NCI-H2227 treated with DMSO at 0.1 percent for 48 hours (cell line): ENCODE data around the gene IQGAP1.
A peak's percentile ranks its signal among the peaks of the same experiment; 100 is the strongest.
"Not testable (repeated sequence)": the region's sequence is repeated elsewhere in the genome, so short reads cannot be mapped to it uniquely, and the experiment has no call there.

Source experiments
- DNase-seq: peaks from one replicate; lab custom pipeline; 2025; lab: John Stamatoyannopoulos, UW

IQGAP1 gene, protein sequence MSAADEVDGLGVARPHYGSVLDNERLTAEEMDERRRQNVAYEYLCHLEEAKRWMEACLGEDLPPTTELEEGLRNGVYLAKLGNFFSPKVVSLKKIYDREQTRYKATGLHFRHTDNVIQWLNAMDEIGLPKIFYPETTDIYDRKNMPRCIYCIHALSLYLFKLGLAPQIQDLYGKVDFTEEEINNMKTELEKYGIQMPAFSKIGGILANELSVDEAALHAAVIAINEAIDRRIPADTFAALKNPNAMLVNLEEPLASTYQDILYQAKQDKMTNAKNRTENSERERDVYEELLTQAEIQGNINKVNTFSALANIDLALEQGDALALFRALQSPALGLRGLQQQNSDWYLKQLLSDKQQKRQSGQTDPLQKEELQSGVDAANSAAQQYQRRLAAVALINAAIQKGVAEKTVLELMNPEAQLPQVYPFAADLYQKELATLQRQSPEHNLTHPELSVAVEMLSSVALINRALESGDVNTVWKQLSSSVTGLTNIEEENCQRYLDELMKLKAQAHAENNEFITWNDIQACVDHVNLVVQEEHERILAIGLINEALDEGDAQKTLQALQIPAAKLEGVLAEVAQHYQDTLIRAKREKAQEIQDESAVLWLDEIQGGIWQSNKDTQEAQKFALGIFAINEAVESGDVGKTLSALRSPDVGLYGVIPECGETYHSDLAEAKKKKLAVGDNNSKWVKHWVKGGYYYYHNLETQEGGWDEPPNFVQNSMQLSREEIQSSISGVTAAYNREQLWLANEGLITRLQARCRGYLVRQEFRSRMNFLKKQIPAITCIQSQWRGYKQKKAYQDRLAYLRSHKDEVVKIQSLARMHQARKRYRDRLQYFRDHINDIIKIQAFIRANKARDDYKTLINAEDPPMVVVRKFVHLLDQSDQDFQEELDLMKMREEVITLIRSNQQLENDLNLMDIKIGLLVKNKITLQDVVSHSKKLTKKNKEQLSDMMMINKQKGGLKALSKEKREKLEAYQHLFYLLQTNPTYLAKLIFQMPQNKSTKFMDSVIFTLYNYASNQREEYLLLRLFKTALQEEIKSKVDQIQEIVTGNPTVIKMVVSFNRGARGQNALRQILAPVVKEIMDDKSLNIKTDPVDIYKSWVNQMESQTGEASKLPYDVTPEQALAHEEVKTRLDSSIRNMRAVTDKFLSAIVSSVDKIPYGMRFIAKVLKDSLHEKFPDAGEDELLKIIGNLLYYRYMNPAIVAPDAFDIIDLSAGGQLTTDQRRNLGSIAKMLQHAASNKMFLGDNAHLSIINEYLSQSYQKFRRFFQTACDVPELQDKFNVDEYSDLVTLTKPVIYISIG (N-terminal part only)

DNA sequence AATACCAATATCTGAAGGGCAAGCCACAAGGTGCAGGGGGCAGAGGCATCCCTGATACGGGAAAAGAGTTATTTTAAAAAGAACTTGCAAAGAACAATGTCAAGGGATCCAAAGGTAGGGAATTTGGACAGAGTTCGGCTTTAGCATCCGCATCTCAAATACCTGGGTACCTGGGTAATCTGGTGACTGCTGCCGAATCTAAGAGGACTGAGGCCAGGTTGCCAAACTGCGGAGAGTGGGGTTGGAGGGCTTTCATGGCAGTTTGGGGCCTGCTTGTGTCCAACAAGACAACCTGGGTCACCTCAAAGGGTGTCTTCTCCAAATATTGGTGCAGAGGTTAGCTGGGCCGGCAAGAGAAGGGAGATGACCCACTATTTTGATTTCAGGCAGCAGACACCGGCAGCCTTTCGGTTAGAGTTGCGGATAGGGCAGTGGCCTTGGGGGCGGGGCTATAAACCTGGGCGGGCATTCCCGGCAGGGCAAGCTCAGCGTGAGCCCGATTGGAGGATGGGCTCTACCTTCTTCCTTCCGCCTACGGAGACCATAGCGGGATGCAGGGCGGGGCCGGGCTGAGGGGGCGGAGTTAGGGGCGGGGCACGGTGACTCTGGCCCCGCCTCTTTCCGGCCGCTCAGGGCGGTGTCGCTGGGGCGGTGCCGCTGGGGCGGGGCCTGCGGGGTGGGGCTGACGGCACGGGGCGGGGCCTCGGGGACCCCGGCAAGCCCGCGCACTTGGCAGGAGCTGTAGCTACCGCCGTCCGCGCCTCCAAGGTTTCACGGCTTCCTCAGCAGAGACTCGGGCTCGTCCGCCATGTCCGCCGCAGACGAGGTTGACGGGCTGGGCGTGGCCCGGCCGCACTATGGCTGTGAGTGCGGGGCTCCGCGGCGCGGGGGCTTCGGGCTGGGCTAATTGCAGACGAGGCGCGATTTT lies at the start of gene IQGAP1:
TSS of gene IQGAP1 (plus strand) at position 709 of the 928 bp plus-strand sequence. CDS start at position 809, 100 bp downstream.
- DNase-seq: peak; percentile 88

DNA sequence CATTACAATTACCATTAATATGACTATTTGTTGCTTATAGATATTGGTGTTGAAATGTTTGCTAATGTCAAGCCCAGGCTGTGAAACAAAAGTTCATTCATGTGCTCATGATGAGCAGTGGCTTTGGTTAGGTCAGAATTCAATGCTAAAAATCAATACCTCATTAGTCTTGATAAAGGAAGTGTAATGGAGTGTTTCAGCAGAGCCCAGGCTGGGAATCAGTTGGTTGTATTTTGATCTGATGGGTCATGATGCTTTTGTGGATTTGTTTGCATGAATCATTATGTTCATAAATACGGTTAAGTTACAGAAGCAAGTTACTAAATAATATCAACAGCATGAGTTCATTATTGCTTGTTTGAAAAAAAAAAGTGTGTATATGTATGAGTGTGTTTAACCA lies 49.5 kb upstream of the IQGAP1 start:
- DNase-seq: no peak

DNA sequence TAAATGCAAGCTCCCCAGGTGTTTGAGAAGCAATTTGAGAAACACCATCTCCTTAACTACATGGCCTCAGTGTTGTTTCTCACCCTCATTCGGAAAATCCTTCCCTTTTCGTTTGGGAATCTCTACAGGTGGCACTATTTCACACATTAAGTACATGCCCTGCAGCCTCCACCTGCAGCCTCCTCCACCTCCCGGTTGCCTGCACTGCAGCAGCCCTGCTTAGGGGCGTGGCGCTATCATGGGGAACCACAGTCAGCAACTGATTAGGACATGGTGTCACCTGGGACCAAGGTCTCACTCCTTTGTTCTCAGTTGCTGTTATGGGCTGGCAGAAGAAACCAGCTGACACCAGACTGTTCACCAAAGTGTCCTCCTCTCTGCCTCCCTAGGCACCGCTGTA lies 47.7 kb upstream of the IQGAP1 start:
- no peak for DNase-seq

DNA sequence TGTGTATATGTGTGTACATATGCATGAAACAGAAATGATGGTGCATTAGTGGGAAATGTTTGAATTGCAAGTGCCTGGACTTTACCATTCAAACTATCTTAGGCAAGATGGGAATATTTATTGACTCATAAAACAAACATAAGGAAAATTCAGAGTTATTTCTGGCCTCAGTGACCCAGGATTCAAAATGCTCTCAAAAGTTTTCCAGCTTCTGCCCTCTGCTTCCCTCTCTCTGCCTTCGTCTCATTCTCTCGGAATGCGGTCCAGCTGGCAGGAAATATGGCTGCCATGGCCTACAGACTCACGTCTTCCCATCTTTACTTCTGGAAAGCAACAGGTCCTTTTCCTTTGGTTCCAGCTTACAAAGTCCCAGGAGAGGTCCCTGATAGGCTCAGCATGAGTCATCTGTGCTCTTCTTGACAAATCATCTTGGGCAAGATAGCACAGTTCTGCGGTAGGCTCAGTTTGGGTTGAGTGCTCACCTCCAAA lies 44.7 kb upstream of the IQGAP1 start:
- no peak for DNase-seq

GRCh38 chr15:90344662-90345061 lies 43.4 kb upstream of the IQGAP1 start:
- DNase-seq: no peak

- no peak for DNase-seq
These were observed 42.2 kb upstream of the IQGAP1 start for GRCh38 chr15:90345857-90346256.

DNA sequence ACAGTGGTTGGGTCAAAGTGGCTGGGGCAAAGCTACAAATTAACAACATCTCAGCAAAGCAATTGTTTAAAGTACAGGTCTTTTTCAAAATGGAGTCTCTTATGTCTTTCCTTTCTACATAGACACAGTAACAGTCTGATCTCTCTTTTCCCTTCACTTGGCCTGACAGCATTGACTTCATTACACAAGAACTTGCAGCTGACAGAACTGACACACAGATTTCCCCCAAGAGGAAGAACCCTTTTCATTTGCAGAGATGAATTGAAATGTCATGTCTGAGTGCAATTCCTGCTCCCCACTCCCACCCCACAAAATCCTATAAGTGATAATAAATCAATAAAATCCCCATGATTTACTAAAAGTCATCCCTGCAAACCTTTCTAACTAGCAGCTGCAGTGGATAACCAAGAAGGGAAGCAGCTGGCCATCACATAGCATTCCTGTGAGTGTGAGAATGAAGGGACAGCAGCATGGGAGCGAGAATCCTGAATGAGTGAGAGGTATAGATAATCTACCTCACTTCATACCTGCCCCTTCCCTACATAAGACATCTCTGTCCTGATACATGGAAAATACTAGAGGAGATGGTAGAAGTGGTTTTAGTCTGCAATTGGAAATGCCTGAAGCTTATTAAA lies 40.5 kb upstream of the IQGAP1 start:
- not testable (repeated sequence) for DNase-seq

GRCh38 chr15:90348456-90348855 lies 39.6 kb upstream of the IQGAP1 start:
- no peak for DNase-seq

GRCh38 chr15:90349072-90349471 lies 39.0 kb upstream of the IQGAP1 start:
- DNase-seq: no peak

DNA sequence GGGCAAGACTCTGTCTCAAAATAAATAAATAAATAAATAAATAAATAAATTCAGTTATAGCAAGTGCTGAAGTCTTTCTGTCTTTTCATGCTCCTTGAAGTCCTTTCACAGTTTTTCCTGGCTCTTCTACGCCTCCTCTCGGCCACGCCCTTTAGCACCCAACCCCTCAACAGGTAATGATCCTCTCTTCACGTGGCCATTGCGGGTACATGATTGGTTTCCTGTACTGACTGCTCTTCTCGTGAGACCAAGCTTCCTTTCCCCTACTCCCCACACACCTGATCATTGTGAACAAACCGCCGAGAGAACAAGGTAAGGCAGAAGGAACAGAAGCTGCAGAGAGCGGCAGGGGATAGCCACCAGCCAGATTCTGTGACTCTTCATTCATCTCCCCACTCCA lies 38.2 kb upstream of the IQGAP1 start:
- DNase-seq: no peak

DNA sequence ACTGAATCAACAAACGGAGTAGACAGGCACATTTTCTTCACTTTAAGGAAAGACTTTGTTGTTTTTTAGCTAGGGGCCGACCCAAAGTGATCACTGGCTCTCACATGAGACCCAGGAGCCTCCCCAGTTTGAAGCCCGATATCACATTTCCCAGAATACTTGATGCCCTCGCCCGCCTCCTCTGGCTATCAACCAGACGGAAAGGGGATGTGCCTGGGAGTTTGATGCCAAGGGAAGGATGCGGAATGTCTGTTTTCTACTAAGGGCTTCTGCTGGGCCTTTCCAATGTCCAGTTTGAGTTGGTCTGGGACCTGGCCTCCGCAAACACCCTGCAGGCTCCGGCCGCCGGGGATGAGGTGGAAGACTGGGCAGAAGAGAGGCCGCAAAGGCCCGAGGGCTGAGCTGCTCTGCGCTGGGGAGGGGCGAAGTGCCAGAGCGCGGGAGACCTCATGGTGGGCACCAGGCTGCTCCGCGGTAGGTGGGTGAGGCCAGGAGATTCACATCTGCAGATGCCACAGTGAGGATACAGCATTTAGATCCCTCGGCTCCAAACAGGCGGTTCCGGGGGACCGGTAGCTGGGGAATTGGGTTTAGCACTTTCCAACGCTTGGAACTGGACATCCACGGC lies 36.4 kb upstream of the IQGAP1 start:
- no peak for DNase-seq

DNA sequence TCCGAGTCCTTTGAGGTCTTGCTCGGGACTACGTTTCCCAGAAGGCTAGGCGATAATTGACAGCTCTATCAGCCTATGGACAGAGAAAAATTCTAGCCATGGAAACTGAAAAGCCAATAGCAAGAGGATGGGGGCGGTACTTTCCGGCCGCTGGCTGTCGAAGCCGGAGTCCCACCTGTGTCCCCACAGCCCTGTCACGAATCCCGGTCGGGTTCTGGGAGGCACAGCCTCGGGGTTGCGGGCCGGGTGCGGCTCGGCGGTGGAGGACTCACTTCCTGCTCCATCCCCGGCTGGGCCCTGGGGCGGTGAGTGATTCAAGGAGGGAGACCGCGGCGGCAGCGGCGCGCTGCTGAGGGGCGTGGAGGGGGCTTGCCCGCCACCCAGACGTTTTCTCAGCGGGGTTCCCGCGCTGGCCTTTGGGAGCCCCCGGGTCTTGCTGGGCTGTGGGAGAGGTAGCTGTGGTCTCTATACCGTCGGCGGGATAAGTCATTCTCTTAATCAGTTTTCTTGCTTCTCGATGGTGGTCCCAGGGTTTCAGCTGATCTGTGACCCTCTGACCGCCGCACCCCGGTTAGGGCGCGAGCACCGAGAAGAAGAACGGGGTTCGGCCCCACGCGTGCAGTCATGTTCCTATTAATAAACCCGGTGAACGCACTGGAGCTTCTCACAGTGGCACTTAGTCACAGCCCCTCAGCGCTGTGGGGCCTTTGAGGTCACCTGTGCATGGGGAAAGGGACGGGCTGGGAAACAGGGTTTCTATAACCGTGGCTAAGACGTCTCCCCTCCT lies 35.7 kb upstream of the IQGAP1 start, which contains the start of gene ZNF774:
TSS of gene ZNF774 (plus strand) at position 178 of the 787 bp plus-strand sequence. CDS start 2,377 bp downstream, outside the sequence.
- DNase-seq: peak; percentile 92

- DNase-seq: no peak
These were observed 33.1 kb upstream of the IQGAP1 start for GRCh38 chr15:90354986-90355385.

DNA sequence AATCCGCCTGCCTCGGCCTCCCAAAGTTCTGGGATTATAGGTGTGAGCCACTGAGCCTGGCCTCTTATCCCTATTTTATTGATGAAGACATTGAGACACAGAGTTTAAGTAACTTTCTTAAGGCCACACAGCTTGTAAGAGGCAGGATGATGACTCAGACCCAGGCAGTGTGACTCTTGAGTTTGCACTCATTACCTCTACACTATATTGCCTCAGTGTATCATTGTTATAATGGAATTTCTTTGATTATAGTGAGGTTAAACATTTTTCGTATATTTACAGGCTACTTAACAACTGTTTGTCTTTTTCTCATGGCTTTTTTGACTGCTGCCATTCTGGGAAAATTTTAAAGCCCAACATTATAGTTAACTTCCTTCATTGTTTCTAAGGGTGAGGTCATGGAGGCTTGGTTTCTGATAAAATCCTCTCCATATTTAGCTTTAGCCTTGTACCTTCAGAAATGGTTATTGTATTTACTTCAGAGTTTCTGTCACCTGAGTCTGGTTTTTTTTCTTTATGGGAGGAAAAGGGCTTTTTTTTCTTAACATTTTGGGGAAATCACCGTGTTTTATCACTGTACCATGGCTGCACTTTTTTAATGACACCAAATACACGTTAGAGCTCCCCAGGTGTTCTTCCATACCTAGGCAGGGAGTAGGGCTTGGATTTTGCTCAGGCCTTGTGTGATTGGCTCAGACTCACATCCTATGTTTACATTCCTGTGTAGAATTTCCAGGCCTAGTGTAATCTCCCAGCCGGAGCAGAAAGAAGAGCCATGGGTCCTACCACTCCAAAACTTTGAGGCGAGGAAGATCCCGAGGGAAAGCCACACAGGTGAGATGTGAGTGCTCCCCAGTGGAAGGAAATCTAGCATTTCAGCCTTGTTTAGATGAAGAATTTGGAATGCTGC lies 29.7 kb upstream of the IQGAP1 start:
- no peak for DNase-seq

DNA sequence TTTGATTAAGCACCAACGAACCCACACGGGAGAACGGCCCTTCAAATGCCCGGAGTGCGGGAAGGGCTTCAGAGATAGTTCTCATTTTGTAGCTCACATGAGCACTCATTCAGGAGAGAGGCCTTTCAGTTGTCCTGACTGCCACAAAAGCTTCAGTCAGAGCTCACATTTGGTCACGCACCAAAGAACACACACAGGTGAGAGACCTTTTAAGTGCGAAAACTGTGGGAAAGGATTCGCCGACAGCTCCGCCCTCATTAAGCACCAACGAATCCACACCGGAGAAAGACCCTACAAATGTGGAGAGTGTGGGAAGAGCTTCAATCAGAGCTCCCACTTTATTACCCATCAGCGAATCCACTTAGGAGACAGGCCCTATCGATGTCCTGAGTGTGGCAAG lies 27.3 kb upstream of the IQGAP1 start:
- no peak for DNase-seq

DNA sequence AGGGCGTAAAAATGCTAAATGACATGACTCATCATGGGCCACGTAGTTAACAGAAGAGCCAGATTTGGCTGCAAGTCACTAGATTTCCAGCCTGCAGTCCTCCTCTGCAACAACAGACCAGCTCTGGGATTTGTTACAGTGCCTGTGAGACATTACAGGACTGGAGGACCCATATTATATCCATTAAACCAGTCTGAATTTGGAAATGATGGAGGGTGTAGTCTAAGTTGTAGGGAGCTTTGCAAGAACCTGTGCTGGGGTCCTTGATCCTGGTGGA lies 25.2 kb upstream of the IQGAP1 start:
- DNase-seq: no peak

DNA sequence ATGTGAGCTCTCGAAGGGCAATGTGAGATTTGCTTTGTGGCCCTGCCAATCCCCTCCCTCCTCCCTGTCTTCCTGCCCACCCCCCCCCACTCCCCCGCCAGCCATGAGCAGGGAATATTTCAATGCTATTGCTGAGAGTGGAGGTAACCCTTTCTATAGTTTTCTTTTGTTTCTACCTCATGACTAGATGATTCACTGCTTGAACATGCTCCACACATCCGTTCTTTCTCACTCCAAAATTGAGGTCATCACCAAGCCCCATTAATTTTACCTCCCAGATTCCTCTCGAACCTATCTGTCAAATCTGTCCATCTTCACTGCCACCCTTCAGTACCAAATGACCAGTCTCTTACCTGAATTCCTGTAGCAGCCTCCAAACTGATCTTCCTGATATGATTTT lies 23.8 kb upstream of the IQGAP1 start:
- DNase-seq: no peak

- no peak for DNase-seq
These were observed 22.5 kb upstream of the IQGAP1 start for GRCh38 chr15:90365414-90366055.
